Measurements from ENCODE around the gene RUNDC3A. TPM values are rescaled to one million over a fixed set of nuclear protein-coding genes. Genes with fewer than 3 reads are reported as not detected.
A peak's percentile ranks its signal among the peaks of the same experiment; 100 is the strongest.

Gene RUNDC3A
- total RNA-seq, 1 experiment from 2014 or later: 5.2 TPM

- TF ChIP-seq GRHL2 (CRISPR knock-in tag; IDR thresholded peaks at IDR 0.05; ENCODE audit: insufficient replicate concordance, severe bottlenecking) (no peak), ZNF138 (CRISPR knock-in tag; conservative IDR thresholded peaks at IDR 0.05) (no peak), ZNF423 (CRISPR knock-in tag; IDR thresholded peaks at IDR 0.05) (no peak), SOX15 (CRISPR knock-in tag; IDR thresholded peaks at IDR 0.05) (no peak)
- TF ChIP-seq, protein P1, sequence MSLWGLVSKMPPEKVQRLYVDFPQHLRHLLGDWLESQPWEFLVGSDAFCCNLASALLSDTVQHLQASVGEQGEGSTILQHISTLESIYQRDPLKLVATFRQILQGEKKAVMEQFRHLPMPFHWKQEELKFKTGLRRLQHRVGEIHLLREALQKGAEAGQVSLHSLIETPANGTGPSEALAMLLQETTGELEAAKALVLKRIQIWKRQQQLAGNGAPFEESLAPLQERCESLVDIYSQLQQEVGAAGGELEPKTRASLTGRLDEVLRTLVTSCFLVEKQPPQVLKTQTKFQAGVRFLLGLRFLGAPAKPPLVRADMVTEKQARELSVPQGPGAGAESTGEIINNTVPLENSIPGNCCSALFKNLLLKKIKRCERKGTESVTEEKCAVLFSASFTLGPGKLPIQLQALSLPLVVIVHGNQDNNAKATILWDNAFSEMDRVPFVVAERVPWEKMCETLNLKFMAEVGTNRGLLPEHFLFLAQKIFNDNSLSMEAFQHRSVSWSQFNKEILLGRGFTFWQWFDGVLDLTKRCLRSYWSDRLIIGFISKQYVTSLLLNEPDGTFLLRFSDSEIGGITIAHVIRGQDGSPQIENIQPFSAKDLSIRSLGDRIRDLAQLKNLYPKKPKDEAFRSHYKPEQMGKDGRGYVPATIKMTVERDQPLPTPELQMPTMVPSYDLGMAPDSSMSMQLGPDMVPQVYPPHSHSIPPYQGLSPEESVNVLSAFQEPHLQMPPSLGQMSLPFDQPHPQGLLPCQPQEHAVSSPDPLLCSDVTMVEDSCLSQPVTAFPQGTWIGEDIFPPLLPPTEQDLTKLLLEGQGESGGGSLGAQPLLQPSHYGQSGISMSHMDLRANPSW (CRISPR knock-in tag; conservative IDR thresholded peaks at IDR 0.05; ENCODE audit: low read depth): no peak
Measured at GRCh38 chr17:44351464-44351863, 43.1 kb downstream of the RUNDC3A start (continued).

- DNase-seq (ENCODE audit: low spot score) (no peak), ATAC-seq (no peak)
- POLR2A ChIA-PET: interaction anchor here (0.5 to 1.3 kb wide), 2 partner anchors 25 to 132 kb away, joined by 3 read pairs; no protein-coding TSS in a partner anchor
- Mint-ChIP-seq H3K27ac (no peak overlapping the region), H3K27me3 (ENCODE audit: low read depth) (peaks cover 3% of the 10 kb centered on the region; the same call in 1 of the 2 replicates), H3K4me3 (peak overlapping the region; percentile 65), H3K9me3 (no peaks in the 10 kb centered on the region), H3K36me3 (no peaks in the 10 kb centered on the region), H3K4me1 (peaks cover 9% of the 10 kb centered on the region)
- CTCF ChIA-PET: interaction anchor here (0.9 to 7.8 kb wide), 14 partner anchors 11 to 188 kb away, joined by 3 to 102 read pairs (median 9); partner anchors contain the start of genes ASB16 and FAM171A2
- TF ChIP-seq, protein P2, sequence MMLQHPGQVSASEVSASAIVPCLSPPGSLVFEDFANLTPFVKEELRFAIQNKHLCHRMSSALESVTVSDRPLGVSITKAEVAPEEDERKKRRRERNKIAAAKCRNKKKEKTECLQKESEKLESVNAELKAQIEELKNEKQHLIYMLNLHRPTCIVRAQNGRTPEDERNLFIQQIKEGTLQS (CRISPR knock-in tag; conservative IDR thresholded peaks at IDR 0.05): no peak
- TF ChIP-seq, protein P3, sequence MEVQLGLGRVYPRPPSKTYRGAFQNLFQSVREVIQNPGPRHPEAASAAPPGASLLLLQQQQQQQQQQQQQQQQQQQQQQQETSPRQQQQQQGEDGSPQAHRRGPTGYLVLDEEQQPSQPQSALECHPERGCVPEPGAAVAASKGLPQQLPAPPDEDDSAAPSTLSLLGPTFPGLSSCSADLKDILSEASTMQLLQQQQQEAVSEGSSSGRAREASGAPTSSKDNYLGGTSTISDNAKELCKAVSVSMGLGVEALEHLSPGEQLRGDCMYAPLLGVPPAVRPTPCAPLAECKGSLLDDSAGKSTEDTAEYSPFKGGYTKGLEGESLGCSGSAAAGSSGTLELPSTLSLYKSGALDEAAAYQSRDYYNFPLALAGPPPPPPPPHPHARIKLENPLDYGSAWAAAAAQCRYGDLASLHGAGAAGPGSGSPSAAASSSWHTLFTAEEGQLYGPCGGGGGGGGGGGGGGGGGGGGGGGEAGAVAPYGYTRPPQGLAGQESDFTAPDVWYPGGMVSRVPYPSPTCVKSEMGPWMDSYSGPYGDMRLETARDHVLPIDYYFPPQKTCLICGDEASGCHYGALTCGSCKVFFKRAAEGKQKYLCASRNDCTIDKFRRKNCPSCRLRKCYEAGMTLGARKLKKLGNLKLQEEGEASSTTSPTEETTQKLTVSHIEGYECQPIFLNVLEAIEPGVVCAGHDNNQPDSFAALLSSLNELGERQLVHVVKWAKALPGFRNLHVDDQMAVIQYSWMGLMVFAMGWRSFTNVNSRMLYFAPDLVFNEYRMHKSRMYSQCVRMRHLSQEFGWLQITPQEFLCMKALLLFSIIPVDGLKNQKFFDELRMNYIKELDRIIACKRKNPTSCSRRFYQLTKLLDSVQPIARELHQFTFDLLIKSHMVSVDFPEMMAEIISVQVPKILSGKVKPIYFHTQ (CRISPR knock-in tag; IDR thresholded peaks at IDR 0.05): no peak
- TF ChIP-seq, protein P4, sequence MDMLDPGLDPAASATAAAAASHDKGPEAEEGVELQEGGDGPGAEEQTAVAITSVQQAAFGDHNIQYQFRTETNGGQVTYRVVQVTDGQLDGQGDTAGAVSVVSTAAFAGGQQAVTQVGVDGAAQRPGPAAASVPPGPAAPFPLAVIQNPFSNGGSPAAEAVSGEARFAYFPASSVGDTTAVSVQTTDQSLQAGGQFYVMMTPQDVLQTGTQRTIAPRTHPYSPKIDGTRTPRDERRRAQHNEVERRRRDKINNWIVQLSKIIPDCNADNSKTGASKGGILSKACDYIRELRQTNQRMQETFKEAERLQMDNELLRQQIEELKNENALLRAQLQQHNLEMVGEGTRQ (CRISPR knock-in tag; IDR thresholded peaks at IDR 0.05): no peak
- TF ChIP-seq RORB (CRISPR knock-in tag; IDR thresholded peaks at IDR 0.05): no peak
- peak; percentile 70; the same call in 1 of the 2 replicates for TF ChIP-seq FOXP1 (CRISPR knock-in tag; IDR thresholded peaks at IDR 0.05; ENCODE audit: borderline replicate concordance)
- TF ChIP-seq ZNF138 (CRISPR knock-in tag; conservative IDR thresholded peaks at IDR 0.05): no peak
- TF ChIP-seq NFE2L1 (CRISPR knock-in tag; IDR thresholded peaks at IDR 0.05): no peak
- TF ChIP-seq ZNF121 (CRISPR knock-in tag; IDR thresholded peaks at IDR 0.05): no peak
Measured at GRCh38 chr17:44351961-44352827, 43.8 kb downstream of the RUNDC3A start.

DNA sequence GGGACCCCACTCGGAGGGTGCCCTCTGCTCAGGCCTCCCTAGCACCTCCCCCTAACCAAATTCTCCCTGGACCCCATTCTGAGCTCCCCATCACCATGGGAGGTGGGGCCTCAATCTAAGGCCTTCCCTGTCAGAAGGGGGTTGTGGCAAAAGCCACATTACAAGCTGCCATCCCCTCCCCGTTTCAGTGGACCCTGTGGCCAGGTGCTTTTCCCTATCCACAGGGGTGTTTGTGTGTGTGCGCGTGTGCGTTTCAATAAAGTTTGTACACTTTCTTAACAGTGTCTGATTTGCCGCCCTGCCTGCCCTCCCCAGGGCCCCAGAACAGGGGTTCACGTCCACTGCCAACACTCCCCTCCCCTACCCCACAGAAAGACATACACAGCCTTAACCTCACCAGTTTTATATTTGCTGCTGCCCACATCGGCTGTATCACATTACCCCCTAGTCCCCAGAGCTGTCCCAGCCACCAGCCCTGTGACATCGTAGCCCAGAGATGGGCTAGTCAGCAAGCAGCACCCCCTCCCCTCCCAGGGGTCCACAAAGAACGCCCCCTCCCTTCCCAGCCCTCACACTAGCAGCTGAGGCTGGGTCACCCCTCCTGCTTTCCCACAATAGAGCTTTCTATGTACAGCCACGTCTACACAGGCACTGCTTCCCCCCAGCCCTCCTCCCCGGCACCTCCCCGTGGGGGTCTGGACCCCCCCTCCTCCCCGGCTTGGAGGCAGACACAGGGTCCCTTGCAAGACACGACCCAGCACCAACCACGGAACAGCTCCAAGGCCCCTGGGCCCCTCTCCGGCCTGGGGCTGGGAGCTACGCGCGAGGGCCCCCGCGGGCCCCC, 44.6 kb downstream of the RUNDC3A start:
- H3K27ac Mint-ChIP-seq: no peak overlapping the region
- H3K36me3 Mint-ChIP-seq: no peaks in the 10 kb centered on the region
- POLR2A ChIA-PET: interaction anchor here (0.5 to 1.3 kb wide), 3 partner anchors 26 to 637 kb away, joined by 3 read pairs; no protein-coding TSS in a partner anchor
- H3K4me3 Mint-ChIP-seq: peak overlapping the region; percentile 65
- DNase-seq (ENCODE audit: low spot score): no peak
- CTCF ChIA-PET: interaction anchor here (0.5 to 7.8 kb wide), 24 partner anchors 8 to 425 kb away, joined by 3 to 102 read pairs (median 13); partner anchors contain the start of genes FAM171A2, GRN, SLC25A39 and TMUB2
- no peak for ATAC-seq
- TF ChIP-seq ZNF423 (CRISPR knock-in tag; IDR thresholded peaks at IDR 0.05) (0 out of 2 replicates have a peak, but pooled peaks have one; percentile 21), TEAD4 (CRISPR knock-in tag; IDR thresholded peaks at IDR 0.05) (no peak)
- no peaks in the 10 kb centered on the region for H3K9me3 Mint-ChIP-seq
- peaks cover 3% of the 10 kb centered on the region; the same call in 1 of the 2 replicates for H3K27me3 Mint-ChIP-seq (ENCODE audit: low read depth)
- peaks cover 9% of the 10 kb centered on the region for H3K4me1 Mint-ChIP-seq

Measured in WTC11 (cell line).